Activated CD8-positive, alpha-beta T cell treated with anti-CD3 and anti-CD28 coated beads for 36 hours (primary cell): Measurements from ENCODE around the gene S1PR3. TPM values are rescaled to one million over a fixed set of nuclear protein-coding genes. Genes with fewer than 3 reads are reported as not detected.
A peak's percentile ranks its signal among the peaks of the same experiment; 100 is the strongest.

ENCODE experiments used
- ATAC-seq: fragments of 200-7000 bp; cut with Tn5 transposase; one replicate; pipeline ENCODE4 v1.10.0; 2021; ENCODE audit warnings: mild to moderate bottlenecking, moderate library complexity
- CTCF ChIA-PET: fragments of 350-600 bp; sonication (Branson Sonifier 250); formaldehyde crosslinking; loops from one replicate; lab custom pipeline; 2021; ENCODE audit warnings: antibody characterized with exemption; lab: Charles Lee
- POLR2A ChIA-PET: fragments of 350-600 bp; sonication (Branson Sonifier 250); formaldehyde crosslinking; loops from one replicate; lab custom pipeline; 2021; ENCODE audit warnings: antibody characterized with exemption; lab: Charles Lee
- DNase-seq: peaks from one replicate; pipeline ENCODE4 v3.0.0-alpha.2; 2020
- H3K27ac Mint-ChIP-seq: one replicate; pipeline ENCODE4 v1.8.0; 2021; ENCODE audit warnings: mild to moderate bottlenecking, mixed read lengths
- H3K27me3 Mint-ChIP-seq: one replicate; pipeline ENCODE4 v1.8.0; 2021; ENCODE audit warnings: mixed read lengths
- H3K36me3 Mint-ChIP-seq: one replicate; pipeline ENCODE4 v1.8.0; 2021; ENCODE audit warnings: low read depth, mixed read lengths
- H3K4me1 Mint-ChIP-seq: one replicate; pipeline ENCODE4 v1.8.0; 2021; ENCODE audit warnings: low read depth, mixed read lengths
- H3K4me3 Mint-ChIP-seq: one replicate; pipeline ENCODE4 v1.8.0; 2021; ENCODE audit warnings: mild to moderate bottlenecking, moderate library complexity, mixed read lengths
- H3K9me3 Mint-ChIP-seq: one replicate; pipeline ENCODE4 v1.8.0; 2021; ENCODE audit warnings: mixed read lengths
- intact Hi-C: fragments of 100-400 bp; cut with micrococcal nuclease; formaldehyde crosslinking; loops from one replicate; pipeline ENCODE4 v1.10.0; 2022
- total RNA-seq, 2 experiments: library from RNA; stranded (reverse); gene quantifications; one replicate each; pipeline ENCODE4 v1.2.3, GENCODE V29; 2021
- TF ChIP-seq, protein P1 (sequence below): fragments of 200-600 bp; IDR thresholded peaks from one replicate; pipeline ENCODE4 v1.8.0; 2022; ENCODE audit warnings: antibody characterized with exemption, mild to moderate bottlenecking

Gene S1PR3
- total RNA-seq, 2 experiments from 2014 or later: 0.36 to 0.58 TPM

DNA sequence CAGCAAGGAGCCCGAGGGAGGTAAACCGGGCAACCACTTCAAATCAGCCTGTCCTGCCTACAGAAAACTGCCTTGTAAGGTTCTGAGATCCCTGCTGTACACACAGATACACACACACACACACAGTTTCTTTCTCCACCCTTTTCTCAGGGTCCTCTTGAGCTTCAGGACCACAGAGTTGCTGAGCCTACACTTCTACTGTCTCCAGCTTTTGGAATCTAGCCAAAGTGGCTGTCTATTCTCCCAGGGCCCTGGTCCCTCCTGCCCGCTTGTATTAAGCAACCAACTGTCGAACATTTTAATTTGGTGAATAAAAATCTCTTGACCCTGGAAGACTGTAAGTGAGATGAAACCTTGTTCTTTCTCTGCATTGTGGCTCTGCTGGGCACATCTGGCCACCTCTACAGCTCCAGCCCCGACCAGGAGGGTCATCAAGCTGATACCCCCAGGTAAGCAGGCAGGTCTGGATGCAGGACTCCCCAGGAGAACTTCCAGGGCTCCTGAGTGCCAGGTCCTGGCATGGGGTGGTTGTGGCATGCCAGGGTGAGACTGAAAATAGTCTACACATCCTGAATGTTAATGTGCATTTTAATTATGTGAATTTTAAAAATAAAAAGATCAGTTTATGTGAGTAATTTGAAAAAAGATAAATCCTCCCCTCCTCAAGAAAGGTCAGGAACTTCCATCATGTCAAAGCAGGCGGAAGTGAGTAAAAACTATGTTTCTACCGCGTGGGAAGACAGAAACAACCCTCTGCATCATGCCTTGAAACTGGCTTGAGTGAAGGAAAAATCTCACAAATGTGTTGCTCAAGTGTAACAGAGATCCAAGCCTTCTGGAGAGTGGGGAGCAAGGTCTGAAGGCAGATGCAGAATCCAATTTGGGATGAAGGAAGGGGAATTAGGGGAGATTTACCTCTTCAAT lies 15.0 kb upstream of the S1PR3 start:
- DNase-seq (no peak), ATAC-seq (peak; percentile 24)
- H3K27me3 Mint-ChIP-seq: peaks cover 8% of the 10 kb centered on the region
- TF ChIP-seq, protein P1, sequence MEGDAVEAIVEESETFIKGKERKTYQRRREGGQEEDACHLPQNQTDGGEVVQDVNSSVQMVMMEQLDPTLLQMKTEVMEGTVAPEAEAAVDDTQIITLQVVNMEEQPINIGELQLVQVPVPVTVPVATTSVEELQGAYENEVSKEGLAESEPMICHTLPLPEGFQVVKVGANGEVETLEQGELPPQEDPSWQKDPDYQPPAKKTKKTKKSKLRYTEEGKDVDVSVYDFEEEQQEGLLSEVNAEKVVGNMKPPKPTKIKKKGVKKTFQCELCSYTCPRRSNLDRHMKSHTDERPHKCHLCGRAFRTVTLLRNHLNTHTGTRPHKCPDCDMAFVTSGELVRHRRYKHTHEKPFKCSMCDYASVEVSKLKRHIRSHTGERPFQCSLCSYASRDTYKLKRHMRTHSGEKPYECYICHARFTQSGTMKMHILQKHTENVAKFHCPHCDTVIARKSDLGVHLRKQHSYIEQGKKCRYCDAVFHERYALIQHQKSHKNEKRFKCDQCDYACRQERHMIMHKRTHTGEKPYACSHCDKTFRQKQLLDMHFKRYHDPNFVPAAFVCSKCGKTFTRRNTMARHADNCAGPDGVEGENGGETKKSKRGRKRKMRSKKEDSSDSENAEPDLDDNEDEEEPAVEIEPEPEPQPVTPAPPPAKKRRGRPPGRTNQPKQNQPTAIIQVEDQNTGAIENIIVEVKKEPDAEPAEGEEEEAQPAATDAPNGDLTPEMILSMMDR: no peak
- peaks cover 3% of the 10 kb centered on the region for H3K4me1 Mint-ChIP-seq
- no peak overlapping the region for H3K4me3 Mint-ChIP-seq
- intact Hi-C loops: no loop called here
- no peaks in the 10 kb centered on the region for H3K36me3 Mint-ChIP-seq
- no peak overlapping the region for H3K27ac Mint-ChIP-seq
- H3K9me3 Mint-ChIP-seq: no peaks in the 10 kb centered on the region
- POLR2A ChIA-PET: no interaction called here
- CTCF ChIA-PET: no interaction called here

GRCh38 chr9:88976890-88977257 lies 14.4 kb upstream of the S1PR3 start:
- H3K4me3 Mint-ChIP-seq: no peak overlapping the region
- no peak for ATAC-seq

GRCh38 chr9:88978034-88978433 lies 13.2 kb upstream of the S1PR3 start:
- Mint-ChIP-seq H3K9me3 (peaks cover 3% of the 10 kb centered on the region), H3K36me3 (no peaks in the 10 kb centered on the region), H3K4me1 (peaks cover 3% of the 10 kb centered on the region), H3K27me3 (peaks cover 8% of the 10 kb centered on the region), H3K4me3 (no peak overlapping the region), H3K27ac (no peak overlapping the region)
- ATAC-seq (no peak), DNase-seq (no peak)
- TF ChIP-seq, protein P1: no peak
- intact Hi-C loops: no loop called here
- CTCF ChIA-PET: no interaction called here
- POLR2A ChIA-PET: no interaction called here

More at GRCh38 chr9:88976890-88977257, 14.4 kb upstream of the S1PR3 start:
- Mint-ChIP-seq H3K27ac (no peak overlapping the region), H3K4me1 (peaks cover 3% of the 10 kb centered on the region), H3K27me3 (peaks cover 8% of the 10 kb centered on the region), H3K36me3 (no peaks in the 10 kb centered on the region), H3K9me3 (no peaks in the 10 kb centered on the region)
- TF ChIP-seq, protein P1: no peak
- CTCF ChIA-PET: no interaction called here
- intact Hi-C loops: no loop called here
- no peak for DNase-seq
- POLR2A ChIA-PET: no interaction called here

DNA sequence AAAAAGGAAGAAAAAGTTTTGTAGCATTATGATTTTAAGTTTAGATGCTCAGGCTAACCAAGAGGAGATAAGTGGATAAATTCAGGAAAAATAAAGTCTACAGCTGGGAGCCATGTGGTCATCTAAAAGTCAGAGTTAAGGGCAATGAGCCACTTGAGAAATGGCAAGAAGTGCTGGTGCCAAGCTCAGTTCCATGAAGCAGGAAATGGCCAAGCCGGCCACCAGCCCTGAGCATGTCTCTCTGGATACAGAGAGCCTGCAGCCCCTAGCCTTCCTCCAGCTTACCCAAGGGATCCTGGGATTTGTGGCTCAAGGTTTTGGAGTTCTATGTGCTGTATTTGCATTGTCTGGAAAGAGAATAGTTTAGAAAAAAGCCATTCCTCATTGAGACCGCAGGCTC lies 12.2 kb upstream of the S1PR3 start:
- peaks cover 3% of the 10 kb centered on the region for H3K4me1 Mint-ChIP-seq
- TF ChIP-seq, protein P1: no peak
- H3K9me3 Mint-ChIP-seq: peaks cover 3% of the 10 kb centered on the region
- H3K4me3 Mint-ChIP-seq: no peak overlapping the region
- peaks cover 8% of the 10 kb centered on the region for H3K27me3 Mint-ChIP-seq
- H3K27ac Mint-ChIP-seq: no peak overlapping the region
- intact Hi-C loops: no loop called here
- H3K36me3 Mint-ChIP-seq: no peaks in the 10 kb centered on the region
- no peak for ATAC-seq
- POLR2A ChIA-PET: no interaction called here
- CTCF ChIA-PET: no interaction called here
- DNase-seq: no peak

- peaks cover 3% of the 10 kb centered on the region for H3K9me3 Mint-ChIP-seq
- TF ChIP-seq, protein P1: no peak
- no peak overlapping the region for H3K4me3 Mint-ChIP-seq
- ChIA-PET CTCF (no interaction called here), POLR2A (no interaction called here)
- H3K36me3 Mint-ChIP-seq: no peaks in the 10 kb centered on the region
- no peak for ATAC-seq
- H3K4me1 Mint-ChIP-seq: peaks cover 3% of the 10 kb centered on the region
- DNase-seq: no peak
- intact Hi-C loops: no loop called here
- H3K27ac Mint-ChIP-seq: no peak overlapping the region
- H3K27me3 Mint-ChIP-seq: peaks cover 10% of the 10 kb centered on the region
Measured at GRCh38 chr9:88979791-88980190, 11.5 kb upstream of the S1PR3 start.
